ENCODE measurements around the gene CTBP2. TPM values are rescaled to one million over a fixed set of nuclear protein-coding genes. Genes with fewer than 3 reads are reported as not detected.

CTBP2 gene
- polyA plus RNA-seq, 1 experiment = 72.9 TPM

DNA sequence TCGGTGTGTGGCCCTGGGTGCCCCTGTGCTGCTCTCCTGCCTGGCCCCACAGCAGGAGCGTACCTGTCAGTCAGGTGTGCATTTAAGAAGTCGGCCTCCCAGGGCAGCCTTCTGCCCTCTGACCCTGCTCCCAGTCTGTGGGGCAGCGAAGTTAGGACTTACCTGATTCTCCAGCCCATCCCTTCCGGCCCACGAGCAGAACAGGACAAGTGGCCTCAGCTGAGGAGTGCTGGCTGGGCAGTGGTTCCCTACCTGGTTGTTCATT, 24.7 kb downstream of the CTBP2 start:
- H3K27me3 ChIP-seq (ENCODE audit: control insufficient read depth, insufficient read depth, low read length) = no peaks in the 10 kb centered on the region
- TF ChIP-seq, protein P1, sequence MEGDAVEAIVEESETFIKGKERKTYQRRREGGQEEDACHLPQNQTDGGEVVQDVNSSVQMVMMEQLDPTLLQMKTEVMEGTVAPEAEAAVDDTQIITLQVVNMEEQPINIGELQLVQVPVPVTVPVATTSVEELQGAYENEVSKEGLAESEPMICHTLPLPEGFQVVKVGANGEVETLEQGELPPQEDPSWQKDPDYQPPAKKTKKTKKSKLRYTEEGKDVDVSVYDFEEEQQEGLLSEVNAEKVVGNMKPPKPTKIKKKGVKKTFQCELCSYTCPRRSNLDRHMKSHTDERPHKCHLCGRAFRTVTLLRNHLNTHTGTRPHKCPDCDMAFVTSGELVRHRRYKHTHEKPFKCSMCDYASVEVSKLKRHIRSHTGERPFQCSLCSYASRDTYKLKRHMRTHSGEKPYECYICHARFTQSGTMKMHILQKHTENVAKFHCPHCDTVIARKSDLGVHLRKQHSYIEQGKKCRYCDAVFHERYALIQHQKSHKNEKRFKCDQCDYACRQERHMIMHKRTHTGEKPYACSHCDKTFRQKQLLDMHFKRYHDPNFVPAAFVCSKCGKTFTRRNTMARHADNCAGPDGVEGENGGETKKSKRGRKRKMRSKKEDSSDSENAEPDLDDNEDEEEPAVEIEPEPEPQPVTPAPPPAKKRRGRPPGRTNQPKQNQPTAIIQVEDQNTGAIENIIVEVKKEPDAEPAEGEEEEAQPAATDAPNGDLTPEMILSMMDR (IDR thresholded peaks at IDR 0.05; ENCODE audit: insufficient read depth, low read depth, low read length) = no peak
- ChIA-PET CTCF (no interaction called here), POLR2A (no interaction called here)
- H3K4me3 ChIP-seq (ENCODE audit: low read depth, low read length) = no peak overlapping the region
- no peak for DNase-seq (ENCODE audit: low read depth)
- H3K36me3 ChIP-seq (ENCODE audit: control insufficient read depth, insufficient read depth, low read length) = peaks cover 10% of the 10 kb centered on the region

DNA sequence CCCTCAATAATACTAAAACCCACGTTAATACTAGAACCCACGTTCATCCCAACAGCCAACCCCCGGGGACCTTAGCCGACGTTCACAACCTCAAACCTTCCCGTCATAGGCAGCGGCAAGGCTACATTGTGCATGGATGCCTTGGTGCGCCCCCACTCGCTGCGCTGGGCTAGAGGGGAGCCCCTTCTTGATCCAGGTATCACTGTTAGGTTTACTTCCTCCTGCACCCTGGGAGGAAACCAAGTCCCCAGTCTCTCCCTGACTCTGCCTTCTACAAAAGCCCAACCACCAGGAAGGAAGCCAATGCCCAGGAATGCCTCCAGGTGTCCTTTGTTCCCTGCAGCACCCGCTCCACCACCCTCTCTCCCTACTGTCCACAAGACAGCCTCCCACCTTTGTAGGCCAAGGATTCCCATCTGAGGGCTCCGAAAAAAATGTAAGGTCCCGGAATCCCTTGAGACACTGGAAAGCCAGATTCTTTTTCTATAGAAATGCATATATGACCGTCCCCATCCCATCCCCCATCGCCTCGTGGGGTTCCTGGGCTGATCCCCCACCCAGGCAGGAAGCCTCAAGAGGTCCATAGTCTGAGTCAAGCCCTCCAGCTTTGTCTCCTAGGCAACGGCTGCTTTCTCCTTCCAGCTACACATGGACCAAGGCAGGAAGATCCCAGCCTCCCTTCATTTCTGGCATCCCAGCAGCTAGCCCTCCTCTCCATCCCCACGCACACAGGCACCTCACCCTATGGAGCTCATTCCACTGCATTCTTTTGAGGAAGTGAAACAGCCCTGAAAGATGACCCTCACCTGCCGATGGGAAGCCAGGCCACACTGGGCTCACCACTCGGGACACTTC, 25.2 kb downstream of the CTBP2 start:
- DNase-seq (ENCODE audit: low read depth) = no peak
- POLR2A ChIA-PET = no interaction called here
- H3K27me3 ChIP-seq (ENCODE audit: control insufficient read depth, insufficient read depth, low read length) = no peaks in the 10 kb centered on the region
- peaks cover 11% of the 10 kb centered on the region for H3K36me3 ChIP-seq (ENCODE audit: control insufficient read depth, insufficient read depth, low read length)
- no peak overlapping the region for H3K4me3 ChIP-seq (ENCODE audit: low read depth, low read length)
- TF ChIP-seq, protein P1 (IDR thresholded peaks at IDR 0.05; ENCODE audit: insufficient read depth, low read depth, low read length) = no peak
- CTCF ChIA-PET = no interaction called here

DNA sequence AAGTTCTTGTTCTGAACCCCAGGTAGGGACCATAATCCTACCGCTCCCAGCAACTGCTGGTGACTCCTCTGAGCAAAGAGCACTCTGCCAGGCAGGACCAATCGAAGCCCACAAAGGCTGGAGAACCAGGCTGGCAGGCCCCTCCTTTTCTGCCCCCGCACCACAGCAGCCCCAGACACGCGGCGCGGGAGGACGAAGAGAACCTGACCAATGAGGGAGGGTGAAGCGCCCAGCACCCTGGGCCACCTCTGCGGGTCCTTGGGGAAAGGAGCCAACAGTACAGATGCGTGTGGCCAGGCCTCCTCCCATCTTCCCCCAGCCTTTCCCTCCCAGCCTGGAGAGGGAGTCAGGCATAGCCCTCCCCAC, 25.9 kb downstream of the CTBP2 start:
- DNase-seq (ENCODE audit: low read depth) = no peak
- H3K27me3 ChIP-seq (ENCODE audit: control insufficient read depth, insufficient read depth, low read length) = no peaks in the 10 kb centered on the region
- ChIA-PET POLR2A (no interaction called here), CTCF (no interaction called here)
- TF ChIP-seq, protein P1 (IDR thresholded peaks at IDR 0.05; ENCODE audit: insufficient read depth, low read depth, low read length) = no peak
- no peak overlapping the region for H3K4me3 ChIP-seq (ENCODE audit: low read depth, low read length)
- H3K36me3 ChIP-seq (ENCODE audit: control insufficient read depth, insufficient read depth, low read length) = peaks cover 13% of the 10 kb centered on the region

DNA sequence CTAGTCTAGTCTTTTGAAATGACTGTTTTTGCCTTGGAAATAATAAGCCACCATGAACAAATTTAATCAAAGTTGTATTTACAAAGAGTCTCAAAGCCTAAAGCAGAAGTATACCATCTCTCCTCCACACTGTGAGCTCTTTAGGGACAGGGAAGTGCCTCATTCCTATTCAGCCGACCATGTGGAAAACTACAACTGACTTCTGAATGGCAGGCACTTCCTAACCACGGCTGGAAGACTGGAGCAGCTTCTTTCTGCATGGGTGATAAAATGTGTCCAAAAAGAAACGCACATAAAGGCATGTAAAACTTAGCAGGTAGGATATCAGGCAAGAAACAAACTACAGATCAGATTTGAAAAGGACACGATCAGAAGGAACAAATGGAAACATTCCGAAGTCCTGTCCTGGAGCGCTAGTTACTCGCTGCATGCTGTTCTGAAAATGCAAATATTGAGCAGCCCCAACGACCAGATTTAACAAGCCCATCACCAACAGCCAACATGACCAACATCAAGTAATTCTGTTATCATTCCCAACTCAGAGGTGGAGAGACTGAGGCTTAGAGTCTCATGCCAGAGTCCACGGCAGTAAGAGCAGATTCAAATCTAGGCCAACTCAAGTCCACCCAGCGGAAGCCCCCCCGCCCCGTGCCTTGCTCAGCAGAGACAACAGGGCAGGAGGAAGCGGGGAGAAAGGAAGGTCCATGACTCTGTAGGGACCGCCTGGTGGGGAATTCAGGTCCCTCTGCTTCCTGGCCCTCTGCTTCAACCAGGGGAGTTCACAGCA, 26.5 kb downstream of the CTBP2 start:
- DNase-seq (ENCODE audit: low read depth) = no peak
- Histone ChIP-seq H3K27me3 (ENCODE audit: control insufficient read depth, insufficient read depth, low read length) (no peaks in the 10 kb centered on the region), H3K36me3 (ENCODE audit: control insufficient read depth, insufficient read depth, low read length) (peaks cover 17% of the 10 kb centered on the region), H3K4me3 (ENCODE audit: low read depth, low read length) (no peak overlapping the region)
- TF ChIP-seq, protein P1 (IDR thresholded peaks at IDR 0.05; ENCODE audit: insufficient read depth, low read depth, low read length) = no peak
- ChIA-PET POLR2A (no interaction called here), CTCF (no interaction called here)

DNA sequence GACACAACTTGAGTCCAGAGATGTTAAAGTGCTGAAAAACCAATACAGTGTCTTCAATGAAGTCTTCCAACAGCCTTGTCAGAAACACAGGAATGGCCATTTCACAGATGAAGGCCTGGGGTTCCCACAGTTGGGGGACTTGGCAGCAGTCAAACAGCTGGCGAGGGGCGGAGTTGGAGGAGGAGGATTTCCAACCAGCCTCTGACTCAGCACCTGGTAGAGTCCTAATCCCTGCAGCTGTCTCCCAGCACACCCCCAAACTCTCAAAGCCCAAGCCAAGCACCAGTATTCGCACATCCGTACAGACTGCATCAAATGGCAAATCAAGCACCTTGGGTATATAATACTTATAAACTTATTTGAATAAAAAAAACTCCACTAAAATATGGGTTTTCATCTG, 28.0 kb downstream of the CTBP2 start:
- no peak for DNase-seq (ENCODE audit: low read depth)
- ChIA-PET CTCF (no interaction called here), POLR2A (no interaction called here)
- Histone ChIP-seq H3K36me3 (ENCODE audit: control insufficient read depth, insufficient read depth, low read length) (peaks cover 16% of the 10 kb centered on the region), H3K4me3 (ENCODE audit: low read depth, low read length) (no peak overlapping the region), H3K27me3 (ENCODE audit: control insufficient read depth, insufficient read depth, low read length) (no peaks in the 10 kb centered on the region)
- TF ChIP-seq, protein P1 (IDR thresholded peaks at IDR 0.05; ENCODE audit: insufficient read depth, low read depth, low read length) = no peak
